HG03439 (cell line): ENCODE data around the gene RAP1A.

Experiments
- ATAC-seq: cut with Tn5 transposase; IDR thresholded peaks from one replicate; pipeline ENCODE4 v1.9.1; 2021; ENCODE audit warnings: mild to moderate bottlenecking, moderate library complexity; ENCODE audit not compliant: unreplicated experiment

Gene RAP1A

DNA sequence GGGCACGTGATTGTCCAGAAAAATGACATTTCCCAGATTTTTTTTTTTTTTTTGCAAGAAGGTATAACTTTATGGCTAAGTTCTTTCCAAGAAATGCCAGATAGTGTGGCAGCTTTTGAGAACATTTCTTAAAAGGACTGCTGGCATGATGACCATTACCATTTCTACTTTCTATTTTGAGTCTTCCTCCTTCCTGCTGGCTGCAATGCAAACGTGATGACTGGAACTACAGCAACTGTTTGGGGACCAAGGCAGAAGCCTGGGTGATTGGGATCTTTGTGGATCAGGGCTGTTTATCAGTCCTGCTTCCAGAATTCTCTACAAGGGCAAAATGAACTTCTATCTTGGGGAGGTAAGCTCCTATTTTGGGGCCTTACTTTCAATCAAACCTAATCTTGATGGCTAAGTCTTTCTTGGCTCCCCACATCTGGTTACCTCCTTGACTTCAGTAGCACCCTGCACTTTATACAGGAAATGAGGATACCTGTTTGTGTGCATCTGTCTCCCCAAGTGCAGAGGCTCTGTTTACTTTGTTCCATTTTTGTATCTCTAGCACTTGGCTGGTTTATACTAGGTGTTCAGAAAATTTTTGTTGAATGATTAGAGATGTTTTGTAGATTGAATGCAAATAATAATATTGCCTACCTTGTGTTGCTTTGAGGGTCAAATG, 132.5 kb downstream of the RAP1A start:
- ATAC-seq, result no peak

DNA sequence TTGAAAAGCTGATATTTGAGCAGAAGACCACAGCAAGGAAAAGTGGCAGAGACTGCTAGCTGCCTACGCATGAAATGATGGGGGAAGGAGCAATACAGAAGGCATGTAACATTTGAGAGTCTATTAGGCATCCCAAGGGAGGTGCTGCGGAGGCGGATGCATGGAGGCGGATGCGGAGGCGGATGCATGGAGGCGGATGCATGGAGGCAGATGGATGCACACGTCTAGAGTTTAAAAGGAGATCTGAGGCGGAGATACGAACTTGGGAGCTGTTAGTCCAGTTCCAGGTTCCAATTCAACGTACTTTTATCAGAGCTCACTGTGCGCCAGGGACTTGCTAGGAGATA, 135.4 kb downstream of the RAP1A start:
- peak; percentile 5 for ATAC-seq

DNA sequence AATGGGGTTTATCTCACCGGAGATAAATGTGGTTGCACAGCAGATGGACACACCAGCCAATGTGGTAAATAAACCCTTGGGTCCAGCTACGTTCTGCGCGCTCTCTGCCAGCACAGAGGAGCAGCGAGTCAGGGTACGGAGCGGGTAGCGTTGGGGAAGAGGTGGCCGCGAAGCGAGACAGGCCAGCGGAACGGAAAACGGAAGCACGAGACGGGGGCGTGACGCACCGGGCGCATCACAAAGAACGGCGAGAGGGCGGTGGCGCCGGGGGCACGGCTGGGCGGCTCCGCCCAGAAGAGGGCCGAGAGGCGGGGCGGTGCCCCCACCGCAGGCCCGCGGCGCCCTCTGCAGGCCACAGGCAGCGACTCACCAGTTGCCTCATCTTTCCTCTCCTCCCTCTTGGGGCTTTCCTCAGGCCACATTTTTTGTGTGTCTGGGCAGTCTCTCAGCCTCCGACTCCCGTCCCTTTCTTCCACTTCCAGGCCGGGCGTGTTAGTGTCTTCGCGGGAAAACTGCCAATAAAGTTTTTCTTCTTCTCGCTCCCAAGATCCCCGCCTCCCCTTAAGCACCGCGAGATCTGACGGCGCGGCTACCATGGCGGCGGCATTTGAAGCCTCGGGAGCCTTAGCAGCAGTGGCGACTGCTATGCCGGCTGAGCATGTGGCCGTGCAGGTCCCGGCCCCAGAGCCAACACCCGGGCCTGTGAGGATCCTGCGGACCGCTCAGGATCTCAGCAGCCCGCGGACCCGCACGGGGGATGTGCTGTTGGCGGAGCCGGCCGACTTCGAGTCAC, 135.9 kb downstream of the RAP1A start, which contains the start of gene DDX20:
TSS of gene DDX20 (plus strand) at position 571 of the 793 bp plus-strand sequence. CDS start at position 595, 24 bp downstream.
- ATAC-seq, result peak; percentile 94

DNA sequence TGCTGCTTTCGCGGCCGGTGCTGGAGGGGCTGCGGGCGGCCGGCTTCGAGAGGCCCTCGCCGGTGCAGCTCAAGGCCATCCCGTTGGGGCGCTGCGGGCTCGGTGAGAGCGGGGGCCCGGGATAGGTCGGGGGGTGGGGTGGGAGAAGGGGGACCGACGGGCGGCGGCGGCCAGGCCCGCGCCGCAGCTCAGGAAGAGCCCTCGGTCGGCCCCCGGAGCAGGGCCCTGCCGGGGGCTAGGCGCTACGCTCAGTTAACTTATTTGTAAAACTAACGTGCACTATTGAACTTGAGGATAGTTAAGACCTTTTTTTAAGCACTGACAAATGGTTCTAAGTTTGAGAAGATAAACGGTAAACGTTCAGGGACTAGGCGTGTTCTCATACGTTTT, 136.5 kb downstream of the RAP1A start:
- peak; percentile 4 for ATAC-seq

DNA sequence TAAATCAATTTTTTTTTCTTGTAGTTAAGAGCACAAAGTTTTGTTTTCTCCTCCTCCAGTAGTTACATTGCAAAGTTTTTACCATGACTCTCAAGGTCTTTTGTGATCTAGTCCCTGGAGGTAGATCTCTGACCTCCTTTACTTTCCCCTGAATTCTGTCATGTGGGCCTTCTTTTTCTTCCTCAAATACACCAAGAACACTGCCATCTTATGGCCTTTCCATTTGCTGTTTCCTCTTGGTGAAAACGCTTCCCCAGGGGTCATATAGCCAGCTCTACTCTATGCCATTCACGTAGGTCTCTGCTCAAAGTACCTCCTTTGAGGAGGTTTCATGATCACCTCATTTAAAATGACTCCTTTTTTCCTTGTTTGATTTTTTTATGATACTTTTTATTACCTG, 138.8 kb downstream of the RAP1A start:
- ATAC-seq, result no peak

DNA sequence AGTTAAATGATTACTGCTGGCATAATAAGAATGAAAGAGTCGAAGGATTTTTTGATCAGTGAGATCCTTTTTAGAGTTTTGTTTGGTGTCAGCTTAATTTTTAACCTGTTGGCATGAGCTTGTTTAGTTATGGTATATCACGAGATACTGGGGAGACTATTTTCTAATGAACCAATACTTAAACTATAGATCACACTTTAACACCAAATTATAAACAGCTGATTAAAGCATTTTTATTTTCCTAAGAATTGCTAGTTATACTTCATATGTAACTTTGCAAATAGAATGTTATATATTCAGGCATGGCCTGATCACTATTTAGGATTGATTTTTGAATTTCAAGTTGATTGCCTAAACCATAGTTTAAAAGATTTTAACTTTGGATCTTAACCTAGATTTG, 142.1 kb downstream of the RAP1A start:
- no peak for ATAC-seq

DNA sequence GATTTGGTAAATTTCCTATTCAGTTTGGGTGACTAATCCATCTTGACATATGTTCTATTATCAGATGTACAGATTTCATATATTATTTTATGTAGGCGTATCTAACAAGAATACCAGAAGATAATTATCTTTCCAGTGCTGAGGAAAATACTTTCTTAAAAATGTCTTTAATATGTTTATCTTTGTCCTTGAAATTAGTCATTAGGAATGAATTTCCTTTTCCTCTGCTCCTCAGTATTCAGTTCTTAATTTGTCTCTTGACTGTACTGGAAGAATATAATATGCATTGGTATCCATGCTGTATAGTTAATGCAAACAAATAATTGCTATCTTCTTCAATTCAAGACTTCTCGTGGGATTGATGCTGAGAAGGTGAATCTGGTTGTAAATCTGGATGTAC, 142.7 kb downstream of the RAP1A start:
- ATAC-seq, result no peak
